ENCODE data around the gene RENBP.

The RENBP gene

DNA sequence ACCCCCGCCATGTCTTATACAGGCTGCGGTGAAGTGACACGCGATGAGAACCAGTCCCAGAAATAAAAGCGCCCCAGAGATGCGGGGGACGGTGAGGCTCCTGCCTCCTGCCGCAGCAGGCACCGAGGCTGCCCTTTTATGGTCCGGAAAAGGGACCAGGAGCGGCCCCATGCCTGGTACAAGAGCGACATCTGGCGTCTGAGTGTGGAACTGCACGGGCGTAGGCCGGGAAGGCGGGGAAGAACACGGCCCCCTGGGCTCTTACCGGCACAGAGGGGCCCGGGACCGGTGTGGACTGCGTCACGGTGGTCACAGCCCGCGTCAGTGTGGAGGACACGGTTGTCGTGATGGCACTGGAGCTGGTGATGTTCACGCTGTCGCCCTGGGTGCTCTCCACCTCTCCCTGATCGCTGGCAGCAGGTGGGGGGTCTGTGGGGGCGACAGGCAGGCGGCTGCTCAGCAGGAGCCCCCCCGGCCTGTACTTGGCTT is 8.9 kb upstream of the RENBP start:
- peak; percentile 81 for DNase-seq

DNA sequence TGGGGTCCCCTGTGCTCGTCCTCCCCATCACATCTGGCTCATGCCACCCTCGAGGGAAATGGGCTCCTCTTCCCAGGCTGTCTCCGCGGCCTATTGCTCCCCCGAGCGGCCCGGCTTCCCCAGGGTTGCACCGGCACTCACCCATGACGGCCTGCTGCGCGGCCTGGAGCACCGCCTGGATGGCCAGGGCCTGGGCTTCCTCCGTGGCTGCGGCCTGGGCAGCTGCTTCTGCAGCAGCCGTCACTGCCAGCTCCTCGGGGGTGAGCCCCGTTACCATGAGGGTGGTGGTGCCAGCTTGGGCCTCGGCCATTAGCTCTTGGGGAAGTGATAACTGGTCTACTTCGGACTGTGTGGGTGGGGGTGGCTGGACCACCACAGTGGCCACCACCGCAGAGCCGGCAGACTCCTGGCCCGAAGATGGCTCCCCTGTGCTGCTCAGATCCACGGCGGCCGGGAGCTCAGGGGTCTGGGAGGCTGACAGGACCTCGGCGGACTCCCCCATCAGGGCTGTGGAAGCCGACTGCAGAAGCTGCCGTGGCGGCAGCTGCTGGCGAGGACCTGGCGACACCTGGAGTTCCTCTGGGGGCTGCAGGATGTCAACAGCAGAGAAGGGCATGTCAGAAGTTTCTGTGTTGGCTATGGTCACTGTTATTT is 8.1 kb upstream of the RENBP start:
- no peak for DNase-seq

- no peak for DNase-seq
Observed at GRCh38 chrX:153951683-153952372, 7.4 kb upstream of the RENBP start.

DNA sequence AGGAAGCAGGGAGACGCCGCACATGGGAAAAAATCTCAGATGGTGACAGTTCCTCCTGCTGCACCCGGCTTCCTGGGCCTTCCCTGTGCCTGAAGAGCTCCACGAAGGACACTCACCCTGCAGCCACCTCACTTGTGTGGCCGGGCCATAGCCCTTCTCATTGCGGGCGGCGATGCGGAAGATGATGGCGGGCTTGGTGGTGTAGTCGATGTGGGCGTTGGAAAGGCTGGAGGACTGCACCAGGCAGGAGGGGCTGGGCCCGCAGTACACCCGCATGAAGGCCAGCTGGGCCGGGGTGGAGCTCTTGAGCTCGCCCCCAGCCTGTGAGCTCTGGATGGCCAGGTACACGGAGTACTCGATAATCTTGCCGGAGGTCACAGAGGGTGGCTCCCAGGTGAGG is 5.7 kb upstream of the RENBP start:
- DNase-seq, result no peak

DNA sequence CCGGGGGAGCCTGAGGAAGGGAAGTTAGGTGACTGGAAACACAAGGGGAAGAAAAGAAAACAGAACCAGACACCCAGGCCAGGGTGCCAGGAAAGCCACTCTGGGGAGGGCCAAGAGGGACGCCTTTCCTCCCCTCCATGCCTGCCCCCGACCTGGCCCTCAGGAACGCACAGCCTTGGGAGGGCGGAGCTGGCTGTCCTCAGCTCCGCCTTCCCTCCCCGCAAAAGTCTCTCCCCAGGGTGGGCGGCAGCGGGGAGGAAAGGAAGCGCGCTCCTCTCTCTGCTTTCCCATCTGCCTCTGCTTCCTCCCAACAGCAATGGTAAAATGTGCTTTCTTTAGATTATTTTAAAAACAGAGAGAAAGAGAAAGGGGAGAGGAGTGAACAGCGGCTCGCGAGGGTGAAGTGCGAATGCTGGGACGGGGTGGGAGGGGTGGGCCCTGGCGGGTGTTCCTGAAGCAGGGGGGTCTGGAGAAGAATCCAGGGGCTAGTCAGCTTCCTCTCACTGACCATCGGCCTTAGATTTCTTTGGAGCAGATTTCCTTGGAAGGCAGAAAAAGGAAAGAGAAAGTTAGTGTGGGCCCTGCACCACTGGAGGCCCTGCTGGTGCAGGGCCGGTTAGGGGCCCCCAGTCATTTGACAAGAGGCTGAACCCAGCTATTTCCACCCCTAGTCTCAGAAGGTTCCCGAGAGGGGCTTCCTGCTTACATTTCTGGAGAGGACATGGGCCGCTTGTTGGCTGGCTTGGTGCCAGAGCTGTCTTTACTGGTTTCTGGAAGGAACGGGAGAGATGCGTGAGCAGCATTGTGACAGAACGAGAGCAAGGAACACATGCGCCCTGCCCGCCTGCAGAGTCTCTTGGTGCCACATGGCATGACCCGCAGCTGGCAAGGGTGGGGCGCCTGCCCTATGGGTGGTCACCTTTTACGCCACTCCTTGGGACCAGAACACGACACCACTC is 4.7 kb upstream of the RENBP start:
- no peak for DNase-seq

- DNase-seq, result no peak
Observed at GRCh38 chrX:153948002-153948466, 3.6 kb upstream of the RENBP start.

- DNase-seq, result peak; percentile 92
Observed at GRCh38 chrX:153947009-153947769, 2.7 kb upstream of the RENBP start.

- DNase-seq, result no peak
Observed at GRCh38 chrX:153945956-153946943, 1.8 kb upstream of the RENBP start.

- no peak for DNase-seq
Observed at GRCh38 chrX:153944800-153945150, 332 bp upstream of the RENBP start.

DNA sequence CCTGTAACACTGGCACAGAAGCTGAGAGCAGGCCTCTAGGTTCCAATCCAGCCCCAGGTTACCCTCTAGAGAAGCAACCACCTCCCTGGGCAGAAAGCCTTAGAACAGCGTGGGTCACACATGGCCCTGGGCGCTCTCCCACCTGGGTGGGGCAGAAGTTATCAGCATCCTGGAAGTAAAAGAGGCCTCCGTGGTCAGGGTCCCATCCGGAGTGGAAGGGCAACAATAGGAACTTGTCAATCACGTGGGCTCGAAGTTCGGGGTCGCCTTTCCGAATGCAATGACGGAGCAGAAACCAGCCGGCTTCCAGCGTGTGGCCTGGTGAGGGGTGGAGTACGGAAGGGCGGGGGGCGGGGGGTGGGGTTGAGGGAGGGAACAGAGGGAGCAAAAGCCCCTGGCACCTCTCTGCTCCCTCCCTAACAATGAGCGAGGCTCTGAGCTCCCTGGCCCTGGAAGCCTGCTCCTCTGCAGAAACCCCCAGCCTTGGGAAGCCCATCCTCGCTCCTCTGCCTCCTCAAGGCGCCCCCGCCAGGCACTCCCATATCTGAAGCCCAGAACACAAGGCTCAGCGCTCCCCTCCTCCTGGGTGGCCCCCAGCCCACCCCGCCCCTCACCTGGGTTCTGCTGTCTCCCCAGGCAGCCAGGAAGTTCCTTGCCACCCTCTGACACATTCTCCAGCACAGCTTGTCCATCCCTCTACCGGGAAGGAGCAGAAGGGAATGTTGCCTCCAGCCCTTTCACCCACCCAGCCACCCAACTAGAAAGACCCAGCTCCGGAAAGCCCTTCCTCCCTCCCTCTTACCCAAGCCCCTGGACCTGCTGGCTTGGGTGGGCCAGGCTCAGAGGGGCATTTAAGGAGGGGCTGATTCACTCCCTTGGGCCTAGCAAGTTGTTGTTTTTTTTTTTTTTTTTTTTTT is 2.8 kb downstream of the RENBP start:
- no peak for DNase-seq

- DNase-seq, result no peak
Observed at GRCh38 chrX:153939573-153939972, 4.9 kb downstream of the RENBP start.

DNA sequence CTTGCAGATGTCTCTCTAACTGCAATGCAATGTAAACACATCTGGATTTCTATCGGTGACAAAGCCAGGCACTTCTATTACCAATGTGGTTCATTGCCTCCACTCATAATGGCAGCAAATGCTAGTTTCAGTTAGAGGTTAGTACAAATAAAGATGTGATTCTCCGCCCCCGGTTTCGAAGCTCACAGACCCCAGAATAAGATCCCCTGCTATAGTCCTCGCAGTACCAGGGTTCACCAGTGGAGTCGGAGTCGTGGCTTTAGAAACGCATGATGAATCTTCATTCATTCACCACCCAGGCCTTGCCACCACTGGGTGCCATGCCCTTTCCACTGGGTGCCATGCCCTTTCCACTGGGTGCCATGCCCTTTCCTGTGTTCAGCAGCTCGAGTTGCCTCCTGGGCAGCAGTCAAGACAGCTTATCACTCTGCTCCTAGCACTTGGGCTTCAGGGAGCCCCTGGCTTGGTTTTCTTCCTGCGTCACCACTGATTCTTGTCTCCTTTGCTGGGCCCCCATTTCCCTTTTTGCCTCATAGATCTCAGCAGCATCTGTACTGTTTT is 6.1 kb downstream of the RENBP start:
- no peak for DNase-seq

GRCh38 chrX:153937056-153937455 is 7.4 kb downstream of the RENBP start:
- DNase-seq, result no peak

DNA sequence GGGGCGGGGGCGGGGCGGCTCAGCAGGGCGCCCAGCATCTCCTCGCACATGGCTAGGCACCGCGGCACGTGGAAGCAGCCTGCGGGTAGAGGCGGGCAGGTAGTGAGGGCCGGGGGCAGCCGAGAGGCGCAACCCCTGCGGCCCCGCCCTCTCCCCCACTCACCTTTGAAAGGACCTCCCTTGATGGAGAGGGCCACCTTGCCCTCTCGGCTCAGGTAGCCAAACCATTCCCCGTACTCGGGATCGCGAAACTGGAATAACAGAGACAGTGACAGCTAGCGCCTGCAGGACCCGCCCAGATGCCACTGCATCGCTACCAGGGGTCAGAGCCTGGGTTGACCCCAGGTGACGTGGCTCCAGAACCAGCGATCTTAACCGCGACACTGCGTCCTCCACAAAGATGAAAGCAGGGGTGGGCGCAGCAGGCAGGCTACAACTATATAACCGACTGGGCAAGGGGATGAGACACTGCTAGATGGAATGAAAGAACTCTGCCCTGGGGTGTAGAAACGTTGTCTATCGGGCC is 9.1 kb downstream of the RENBP start:
- peak; percentile 81 for DNase-seq

DNA sequence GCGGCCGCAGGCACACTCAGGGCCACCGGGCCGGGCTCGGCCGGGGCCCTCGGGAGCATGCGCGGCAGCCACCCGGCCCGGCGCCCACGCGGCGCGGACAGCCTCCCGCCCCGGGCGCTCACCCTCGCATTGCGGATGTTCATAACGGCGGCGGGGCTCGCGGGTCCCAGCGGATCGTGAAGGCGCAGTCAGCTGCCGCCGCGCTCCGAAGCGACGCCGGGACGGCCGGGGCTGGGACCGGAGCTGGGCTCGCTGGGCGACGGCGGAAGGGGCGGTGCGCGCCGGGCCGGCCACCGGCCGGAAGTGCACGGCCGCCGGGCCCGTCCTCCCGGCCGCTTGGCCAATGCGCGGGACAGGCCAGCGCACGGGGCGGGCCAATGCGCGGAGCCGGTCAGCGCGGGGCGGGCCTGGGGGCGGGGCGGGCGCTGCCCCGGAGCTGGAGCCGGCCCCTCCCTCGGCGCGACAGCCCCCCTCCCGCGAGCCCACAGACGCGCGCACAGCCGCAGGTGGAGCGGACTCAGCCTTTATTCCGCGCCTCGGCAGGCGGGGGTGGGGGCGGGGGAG is 9.6 kb downstream of the RENBP start, which contains the start of gene NAA10:
TSS of gene NAA10 (minus strand) at position 276 of the 564 bp plus-strand sequence. CDS start at position 143, 133 bp downstream.
- DNase-seq, result peak; percentile 92

DNA sequence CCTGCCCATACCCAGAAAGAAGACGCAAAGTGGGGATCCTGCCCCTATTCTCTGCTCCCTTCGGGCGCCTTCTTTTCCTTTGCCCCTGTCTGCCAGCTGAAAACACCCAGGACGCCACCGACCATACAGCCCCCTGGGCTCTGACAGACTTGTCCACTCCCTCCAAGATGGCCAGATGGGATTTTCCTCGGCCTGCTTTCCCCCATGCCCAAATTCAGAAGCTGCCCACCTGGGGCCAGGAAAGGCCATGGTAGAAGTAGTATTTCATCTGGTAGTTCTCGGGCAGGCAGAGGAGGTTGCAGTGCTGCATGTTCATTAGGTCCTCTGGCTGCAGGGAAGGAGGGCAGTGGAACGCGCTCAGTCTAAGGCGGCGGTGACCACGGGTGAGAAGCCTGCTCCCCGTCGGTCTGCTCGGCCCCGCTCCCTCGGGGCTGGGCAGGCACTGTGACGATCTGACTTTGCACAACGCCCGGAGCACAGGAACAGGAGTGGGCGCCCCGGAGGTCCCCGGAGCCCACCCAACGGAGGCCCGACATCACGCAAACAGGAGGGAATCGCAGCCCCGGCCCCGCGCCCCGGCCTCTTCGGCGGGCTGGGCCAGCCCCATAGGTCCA is 10.2 kb downstream of the RENBP start:
- DNase-seq, result peak; percentile 48

DNA sequence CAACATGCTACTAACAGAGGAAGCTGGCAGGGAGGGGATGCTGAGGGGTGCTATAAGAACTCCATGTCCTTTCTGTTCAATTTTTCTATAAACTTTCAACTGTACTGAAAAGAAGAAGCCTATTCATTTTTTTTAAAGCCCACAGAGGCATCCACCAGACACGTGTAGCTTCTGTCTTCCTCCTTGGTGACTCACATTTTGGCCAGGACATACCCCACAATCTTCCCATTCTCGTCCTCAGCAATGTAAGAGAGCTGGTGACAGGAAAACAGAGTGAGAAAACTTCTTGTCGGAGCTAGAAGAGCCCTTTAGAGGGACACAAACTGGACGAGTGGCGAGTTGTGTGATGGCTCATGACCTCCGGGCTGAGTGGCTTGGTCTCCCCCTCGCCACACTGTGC is 10.7 kb downstream of the RENBP start:
- DNase-seq, result no peak

DNA sequence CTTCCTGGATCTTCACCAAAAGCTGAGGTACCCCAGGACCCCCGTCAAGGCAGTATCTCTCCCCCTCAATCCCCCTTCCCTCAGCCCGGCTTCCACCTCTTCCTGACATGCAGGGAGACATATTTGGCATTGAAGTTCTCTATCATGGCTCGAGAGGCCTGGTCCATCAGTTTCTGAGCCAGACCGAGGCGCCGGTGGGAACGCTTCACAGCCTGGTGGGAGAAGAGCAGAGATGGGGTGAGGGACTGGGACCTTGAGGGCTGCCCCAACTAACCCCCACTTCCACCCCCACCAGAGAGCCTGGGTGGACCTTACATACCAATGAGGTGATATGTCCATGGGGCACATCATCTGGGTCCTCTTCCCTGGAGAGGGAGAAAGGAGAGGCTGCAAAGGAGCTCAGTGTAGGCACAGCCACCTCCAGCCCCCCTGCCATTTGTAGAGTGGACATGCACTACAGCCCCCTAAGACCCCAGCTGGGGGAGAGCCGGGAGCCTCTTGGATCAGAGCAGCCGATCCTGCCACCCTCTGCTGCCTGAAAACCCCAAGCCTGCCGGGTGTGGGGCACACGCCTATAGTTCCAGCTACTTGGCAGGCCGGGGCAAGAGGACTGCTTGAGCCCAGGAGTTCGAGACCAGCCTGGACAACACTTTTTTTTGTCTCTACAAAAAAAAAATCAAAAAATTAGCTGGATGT is 12.1 kb downstream of the RENBP start:
- no peak for DNase-seq

Measured in DMS53 (cell line).